Astrocyte (in vitro differentiated cells and primary cell): ENCODE measurements around the gene FER1L5. TPM values are rescaled to one million over a fixed set of nuclear protein-coding genes. Genes with fewer than 3 reads are reported as not detected.

Source experiments
- DNase-seq: peaks from one replicate; pipeline ENCODE4 v3.0.0-alpha.2; 2010; ENCODE audit warnings: low read depth
- FAIRE-seq: peaks from 2 replicates; lab custom pipeline; 2011; peaks lifted over from hg19 to GRCh38; lab: Jason Lieb, UNC
- H2AFZ ChIP-seq: 2 replicates; pipeline ENCODE4 v1.6.0; 2012; ENCODE audit warnings: low read depth, low read length, inconsistent platforms
- H3K27ac ChIP-seq: 2 replicates; pipeline ENCODE4 v1.5.1; 2011; ENCODE audit warnings: low read depth, low read length, inconsistent platforms
- H3K27me3 ChIP-seq: 2 replicates; pipeline ENCODE4 v1.6.0; 2011; ENCODE audit warnings: low read length, inconsistent platforms; ENCODE audit not compliant: insufficient read depth
- H3K36me3 ChIP-seq: 2 replicates; pipeline ENCODE4 v1.5.1; 2011; ENCODE audit warnings: low read length, inconsistent platforms; ENCODE audit not compliant: insufficient read depth
- H3K4me1 ChIP-seq: 2 replicates; pipeline ENCODE4 v1.5.1; 2011; ENCODE audit warnings: low read length, inconsistent platforms; ENCODE audit not compliant: insufficient read depth
- H3K4me2 ChIP-seq: 2 replicates; pipeline ENCODE4 v1.6.0; 2012; ENCODE audit warnings: low read length, inconsistent platforms
- H3K4me3 ChIP-seq: 2 replicates; pipeline ENCODE4 v1.5.1; 2011; ENCODE audit warnings: low read depth, mild to moderate bottlenecking, low read length, inconsistent platforms; ENCODE audit not compliant: insufficient read depth
- H3K79me2 ChIP-seq: 2 replicates; pipeline ENCODE4 v1.6.0; 2012; ENCODE audit warnings: mild to moderate bottlenecking, low read length, inconsistent platforms; ENCODE audit not compliant: insufficient read depth
- H3K9ac ChIP-seq: 2 replicates; pipeline ENCODE4 v1.6.0; 2012; ENCODE audit warnings: mild to moderate bottlenecking, low read length, inconsistent platforms
- H3K9me3 ChIP-seq: 2 replicates; pipeline ENCODE4 v1.5.1; 2012; ENCODE audit warnings: low read depth, mild to moderate bottlenecking, low read length, inconsistent platforms; ENCODE audit not compliant: insufficient read depth
- H4K20me1 ChIP-seq: 2 replicates; pipeline ENCODE4 v1.6.0; 2012; ENCODE audit warnings: low read length, inconsistent platforms; ENCODE audit not compliant: insufficient read depth
- H3K27ac Mint-ChIP-seq: one replicate; pipeline ENCODE4 v1.8.0; 2021; ENCODE audit warnings: mild to moderate bottlenecking, mixed read lengths; ENCODE audit not compliant: unreplicated experiment
- H3K27me3 Mint-ChIP-seq: one replicate; pipeline ENCODE4 v1.8.0; 2021; ENCODE audit warnings: low read depth, mixed read lengths; ENCODE audit not compliant: unreplicated experiment
- H3K36me3 Mint-ChIP-seq: one replicate; pipeline ENCODE4 v1.8.0; 2021; ENCODE audit warnings: low read depth, mixed read lengths; ENCODE audit not compliant: unreplicated experiment
- H3K4me1 Mint-ChIP-seq: one replicate; pipeline ENCODE4 v1.8.0; 2021; ENCODE audit warnings: low read depth, mixed read lengths; ENCODE audit not compliant: unreplicated experiment
- H3K4me3 Mint-ChIP-seq: one replicate; pipeline ENCODE4 v1.8.0; 2021; ENCODE audit warnings: mild to moderate bottlenecking, moderate library complexity, mixed read lengths; ENCODE audit not compliant: unreplicated experiment
- H3K9me3 Mint-ChIP-seq: one replicate; pipeline ENCODE4 v1.8.0; 2021; ENCODE audit warnings: mild to moderate bottlenecking, mixed read lengths; ENCODE audit not compliant: unreplicated experiment
- EZH2 ChIP-seq: IDR thresholded peaks from 2 replicates; pipeline ENCODE4 v1.6.1; 2012; ENCODE audit warnings: mild to moderate bottlenecking, low read length, inconsistent platforms; ENCODE audit not compliant: insufficient read depth
- total RNA-seq: library from RNA; stranded (reverse); gene quantifications from 2 replicates; pipeline ENCODE4 v1.2.1, GENCODE V29; 2021
- TF ChIP-seq, protein P1 (sequence below): IDR thresholded peaks from 2 replicates; pipeline ENCODE4 v1.5.1; 2011; ENCODE audit warnings: low read depth, mild to moderate bottlenecking, inconsistent platforms, low read length, moderate library complexity; ENCODE audit not compliant: insufficient read depth

Gene FER1L5
- total RNA-seq, 1 donor from 2014 or later = 0.16 TPM

- Histone ChIP-seq H3K79me2 (no peaks in the 10 kb centered on the region), H3K27me3 (no peaks in the 10 kb centered on the region), H3K36me3 (peaks cover 10% of the 10 kb centered on the region), H3K9ac (no peak overlapping the region), H3K9me3 (no peaks in the 10 kb centered on the region), H2AFZ (no peak overlapping the region), H3K4me3 (no peak overlapping the region), H4K20me1 (peaks cover 4% of the 10 kb centered on the region), H3K27ac (no peak overlapping the region), H3K4me2 (no peak overlapping the region), H3K4me1 (no peaks in the 10 kb centered on the region)
- Mint-ChIP-seq H3K9me3 (no peaks in the 10 kb centered on the region), H3K27ac (no peak overlapping the region), H3K36me3 (peaks cover 40% of the 10 kb centered on the region), H3K4me3 (no peak overlapping the region), H3K27me3 (no peaks in the 10 kb centered on the region), H3K4me1 (no peaks in the 10 kb centered on the region)
- no peak for FAIRE-seq
- DNase-seq = no peak
- no peak for TF ChIP-seq EZH2
- TF ChIP-seq, protein P1, sequence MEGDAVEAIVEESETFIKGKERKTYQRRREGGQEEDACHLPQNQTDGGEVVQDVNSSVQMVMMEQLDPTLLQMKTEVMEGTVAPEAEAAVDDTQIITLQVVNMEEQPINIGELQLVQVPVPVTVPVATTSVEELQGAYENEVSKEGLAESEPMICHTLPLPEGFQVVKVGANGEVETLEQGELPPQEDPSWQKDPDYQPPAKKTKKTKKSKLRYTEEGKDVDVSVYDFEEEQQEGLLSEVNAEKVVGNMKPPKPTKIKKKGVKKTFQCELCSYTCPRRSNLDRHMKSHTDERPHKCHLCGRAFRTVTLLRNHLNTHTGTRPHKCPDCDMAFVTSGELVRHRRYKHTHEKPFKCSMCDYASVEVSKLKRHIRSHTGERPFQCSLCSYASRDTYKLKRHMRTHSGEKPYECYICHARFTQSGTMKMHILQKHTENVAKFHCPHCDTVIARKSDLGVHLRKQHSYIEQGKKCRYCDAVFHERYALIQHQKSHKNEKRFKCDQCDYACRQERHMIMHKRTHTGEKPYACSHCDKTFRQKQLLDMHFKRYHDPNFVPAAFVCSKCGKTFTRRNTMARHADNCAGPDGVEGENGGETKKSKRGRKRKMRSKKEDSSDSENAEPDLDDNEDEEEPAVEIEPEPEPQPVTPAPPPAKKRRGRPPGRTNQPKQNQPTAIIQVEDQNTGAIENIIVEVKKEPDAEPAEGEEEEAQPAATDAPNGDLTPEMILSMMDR = no peak
Measured at GRCh38 chr2:96702098-96702785, 59.7 kb downstream of the FER1L5 start.

GRCh38 chr2:96703021-96703751 lies 60.6 kb downstream of the FER1L5 start:
- Histone ChIP-seq H4K20me1 (peaks cover 4% of the 10 kb centered on the region), H3K4me2 (no peak overlapping the region), H2AFZ (no peak overlapping the region), H3K27me3 (no peaks in the 10 kb centered on the region), H3K9me3 (no peaks in the 10 kb centered on the region), H3K4me3 (no peak overlapping the region), H3K4me1 (no peaks in the 10 kb centered on the region), H3K27ac (no peak overlapping the region), H3K79me2 (no peaks in the 10 kb centered on the region), H3K9ac (no peak overlapping the region), H3K36me3 (peaks cover 10% of the 10 kb centered on the region)
- Mint-ChIP-seq H3K27me3 (no peaks in the 10 kb centered on the region), H3K4me3 (no peak overlapping the region), H3K4me1 (no peaks in the 10 kb centered on the region), H3K36me3 (peaks cover 48% of the 10 kb centered on the region), H3K9me3 (no peaks in the 10 kb centered on the region), H3K27ac (no peak overlapping the region)
- DNase-seq (no peak), FAIRE-seq (no peak)
- no peak for TF ChIP-seq EZH2
- TF ChIP-seq, protein P1 = no peak

- Histone ChIP-seq H3K4me2 (no peak overlapping the region), H3K4me3 (no peak overlapping the region), H4K20me1 (no peaks in the 10 kb centered on the region), H3K27ac (no peak overlapping the region), H3K4me1 (no peaks in the 10 kb centered on the region), H3K9me3 (no peaks in the 10 kb centered on the region), H2AFZ (no peak overlapping the region), H3K79me2 (no peaks in the 10 kb centered on the region), H3K27me3 (no peaks in the 10 kb centered on the region), H3K9ac (no peak overlapping the region), H3K36me3 (peaks cover 23% of the 10 kb centered on the region)
- no peaks in the 10 kb centered on the region for H3K27me3 Mint-ChIP-seq
- TF ChIP-seq, protein P1 = no peak
- no peak for TF ChIP-seq EZH2
- peaks cover 52% of the 10 kb centered on the region for H3K36me3 Mint-ChIP-seq
- DNase-seq = no peak
- peaks cover 17% of the 10 kb centered on the region for H3K4me1 Mint-ChIP-seq
- peak overlapping the region; percentile 1 for H3K27ac Mint-ChIP-seq
- no peak overlapping the region for H3K4me3 Mint-ChIP-seq
- H3K9me3 Mint-ChIP-seq = peaks cover 3% of the 10 kb centered on the region
- FAIRE-seq = no peak
Measured at GRCh38 chr2:96710985-96711384, 68.4 kb downstream of the FER1L5 start.
